ENCODE data around the gene KRT12. TPM values are rescaled to one million over a fixed set of nuclear protein-coding genes. Genes with fewer than 3 reads are reported as not detected.

Gene KRT12
- total RNA-seq, 2 experiments from 2014 or later = not detected

Other genes with a start within 250 kb of the KRT12 start
- 100 to 1,000 TPM; 104 to 110 TPM for gene SMARCE1, start 219.4 kb downstream of the KRT12 start, total RNA-seq
- gene KRT222, start 202.0 kb downstream of the KRT12 start, total RNA-seq = not detected
- gene KRT24, start 163.5 kb downstream of the KRT12 start, total RNA-seq = not detected
- not detected for gene KRT25, start 111.9 kb downstream of the KRT12 start, total RNA-seq
- not detected for gene KRT26, start 95.0 kb downstream of the KRT12 start, total RNA-seq
- not detected for gene KRT27, start 84.7 kb downstream of the KRT12 start, total RNA-seq
- gene KRT28, start 67.3 kb downstream of the KRT12 start, total RNA-seq = not detected
- gene KRT10, start 44.6 kb downstream of the KRT12 start, total RNA-seq = 10 to 100 TPM; 26.9 to 28.2 TPM
- not detected for gene KRT20, start 18.0 kb upstream of the KRT12 start, total RNA-seq
- not detected for gene KRT23, start 70.4 kb upstream of the KRT12 start, total RNA-seq
- gene KRT39, start 99.7 kb upstream of the KRT12 start, total RNA-seq = not detected
- not detected for gene KRT40, start 117.1 kb upstream of the KRT12 start, total RNA-seq
- not detected for gene KRTAP3-3, start 126.9 kb upstream of the KRT12 start, total RNA-seq
- gene KRTAP3-2, start 132.7 kb upstream of the KRT12 start, total RNA-seq = not detected
- not detected for gene KRTAP3-1, start 141.9 kb upstream of the KRT12 start, total RNA-seq
- gene KRTAP1-5, start 160.0 kb upstream of the KRT12 start, total RNA-seq = not detected
- gene KRTAP1-4, start 163.0 kb upstream of the KRT12 start, total RNA-seq = not detected
- not detected for gene KRTAP1-3, start 167.7 kb upstream of the KRT12 start, total RNA-seq
- gene KRTAP1-1, start 174.2 kb upstream of the KRT12 start, total RNA-seq = not detected
- gene KRTAP2-1, start 180.1 kb upstream of the KRT12 start, total RNA-seq = not detected
- gene KRTAP2-2, start 188.0 kb upstream of the KRT12 start, total RNA-seq = not detected
- gene KRTAP2-3, start 192.9 kb upstream of the KRT12 start, total RNA-seq = not detected
- gene KRTAP2-4, start 198.7 kb upstream of the KRT12 start, total RNA-seq = not detected
- gene KRTAP4-7, start 216.9 kb upstream of the KRT12 start, total RNA-seq = not detected
- not detected for gene KRTAP4-8, start 230.9 kb upstream of the KRT12 start, total RNA-seq
- gene KRTAP4-16, start 235.0 kb upstream of the KRT12 start, total RNA-seq = not detected
- gene KRTAP4-9, start 238.2 kb upstream of the KRT12 start, total RNA-seq = not detected

Measured in activated CD8-positive, alpha-beta T cell treated with anti-CD3 and anti-CD28 coated beads, Interleukin-2, amount 10 ng/mL, durations not matched to agents 7 days and 5 days (primary cell).